ENCODE data around the gene TUBB4A.

Gene TUBB4A

GRCh38 chr19:6466526-6467248, 35.4 kb downstream of the TUBB4A start:
- no peak for DNase-seq (ENCODE audit: low read depth)

- DNase-seq (ENCODE audit: low read depth): no peak
These were observed 36.4 kb downstream of the TUBB4A start for GRCh38 chr19:6465663-6466062.

GRCh38 chr19:6465006-6465405, 37.1 kb downstream of the TUBB4A start:
- no peak for DNase-seq (ENCODE audit: low read depth)

- peak; percentile 27 for DNase-seq (ENCODE audit: low read depth)
These were observed 37.8 kb downstream of the TUBB4A start, which contains the start of gene CRB3 for GRCh38 chr19:6464070-6464873. CRB3 (plus strand) TSS chr19:6464271; CDS start chr19:6464702, 431 bp downstream.

GRCh38 chr19:6460099-6460884, 41.8 kb downstream of the TUBB4A start:
- peak; percentile 93 for DNase-seq (ENCODE audit: low read depth)

GRCh38 chr19:6459262-6460098, 42.6 kb downstream of the TUBB4A start, which contains the start of gene SLC25A23:
SLC25A23 (minus strand) TSS chr19:6459792; CDS start chr19:6459628, 164 bp downstream.
- DNase-seq (ENCODE audit: low read depth): peak; percentile 42

GRCh38 chr19:6458695-6459261, 43.3 kb downstream of the TUBB4A start:
- DNase-seq (ENCODE audit: low read depth): no peak

- DNase-seq (ENCODE audit: low read depth): no peak
These were observed 44.0 kb downstream of the TUBB4A start for GRCh38 chr19:6457958-6458694.

GRCh38 chr19:6455924-6456323, 46.2 kb downstream of the TUBB4A start:
- DNase-seq (ENCODE audit: low read depth): no peak

GRCh38 chr19:6453951-6454565, 48.1 kb downstream of the TUBB4A start:
- no peak for DNase-seq (ENCODE audit: low read depth)

- DNase-seq (ENCODE audit: low read depth): no peak
These were observed 49.2 kb downstream of the TUBB4A start for GRCh38 chr19:6452899-6453298.

GRCh38 chr19:6452223-6452614, 49.9 kb downstream of the TUBB4A start:
- no peak for DNase-seq (ENCODE audit: low read depth)

- no peak for DNase-seq (ENCODE audit: low read depth)
These were observed 50.4 kb downstream of the TUBB4A start for GRCh38 chr19:6451583-6452222.

GRCh38 chr19:6450166-6450565, 51.9 kb downstream of the TUBB4A start:
- DNase-seq (ENCODE audit: low read depth): no peak

GRCh38 chr19:6448045-6448444, 54.1 kb downstream of the TUBB4A start:
- no peak for DNase-seq (ENCODE audit: low read depth)

- no peak for DNase-seq (ENCODE audit: low read depth)
These were observed 55.7 kb downstream of the TUBB4A start for GRCh38 chr19:6446452-6446851.

Measured in activated T-helper 9 cell treated with anti-CD3 and anti-CD28 coated beads, Interleukin-2, amount 50 U/mL, for 16 hours (primary cell).